Right atrium auricular region (tissue), 2 donors: ENCODE results near the gene ARMC7. TPM values are rescaled to one million over a fixed set of nuclear protein-coding genes. Genes with fewer than 3 reads are reported as not detected.
"Not testable (repeated sequence)": the region's sequence is repeated elsewhere in the genome, so short reads cannot be mapped to it uniquely, and the experiment has no call there.

Experiments
- DNase-seq: peaks from one replicate; pipeline ENCODE4 v3.0.0-alpha.2; 2019; ENCODE audit warnings: low spot score
- H3K27ac ChIP-seq, 2 donors: fragments of 200-600 bp; sonication (generic); 1 replicate in 1 of 2; 2 replicates in 1 of 2; pipeline ENCODE4 v1.5.1; 2016 to 2019
- H3K27me3 ChIP-seq, 2 donors: fragments of 200-600 bp; sonication (generic); one replicate each; pipeline versions ENCODE4 v1.5.1 to v1.6.0; 2017 to 2019
- H3K36me3 ChIP-seq: fragments of 200-600 bp; sonication (generic); one replicate; pipeline ENCODE4 v1.5.1; 2016
- H3K4me1 ChIP-seq, 2 donors: fragments of 200-600 bp; sonication (generic); one replicate each; pipeline versions ENCODE4 v1.5.1 to v1.6.0; 2017 to 2019
- H3K4me3 ChIP-seq, 2 donors: fragments of 200-600 bp; sonication (generic); 1 replicate in 1 of 2; 2 replicates in 1 of 2; pipeline ENCODE4 v1.5.1; 2017 to 2019; ENCODE audit warnings: mild to moderate bottlenecking in 1 of 2, moderate library complexity in 1 of 2
- H3K9me3 ChIP-seq, 2 donors: fragments of 200-600 bp; sonication (generic); one replicate each; pipeline ENCODE4 v1.5.1; 2019
- CTCF ChIP-seq, 2 donors: fragments of 200-600 bp; sonication (generic); IDR thresholded peaks; one replicate each; pipeline ENCODE4 v1.5.1; 2019; ENCODE audit warnings: antibody characterized with exemption in 2 of 2
- total RNA-seq, 2 donors: library from RNA; depleted of rRNA; stranded (reverse); fragments of >200 nt; gene quantifications; one replicate each; pipeline ENCODE4 v1.1.0, GENCODE V29; 2016

ARMC7 gene
- total RNA-seq, 2 donors from 2014 or later: 4.9 to 9.5 TPM

GRCh38 chr17:75125984-75126383 is 16.2 kb downstream of the ARMC7 start:
- H3K9me3 ChIP-seq: no peaks in the 10 kb centered on the region
- peaks cover 0 to 27% of the 10 kb centered on the region in 2 donors for H3K4me1 ChIP-seq
- no peak for DNase-seq
- no peak overlapping the region for H3K27ac ChIP-seq
- TF ChIP-seq CTCF (IDR thresholded peaks at IDR 0.05): no peak
- peaks cover 9% of the 10 kb centered on the region for H3K36me3 ChIP-seq
- H3K27me3 ChIP-seq: no peaks in the 10 kb centered on the region
- H3K4me3 ChIP-seq: no peak overlapping the region

- TF ChIP-seq CTCF (IDR thresholded peaks at IDR 0.05): no peak
- Histone ChIP-seq H3K4me1 (peaks cover 0 to 30% of the 10 kb centered on the region in 2 donors), H3K27me3 (no peaks in the 10 kb centered on the region)
Measured at GRCh38 chr17:75126954-75127353, 17.2 kb downstream of the ARMC7 start.

GRCh38 chr17:75127936-75128335 is 18.2 kb downstream of the ARMC7 start:
- not testable (repeated sequence) for H3K27ac ChIP-seq, H3K4me3 ChIP-seq, H3K27me3 ChIP-seq, DNase-seq, H3K36me3 ChIP-seq, H3K9me3 ChIP-seq
- peaks cover 0 to 30% of the 10 kb centered on the region in 2 donors for H3K4me1 ChIP-seq

More at GRCh38 chr17:75126954-75127353, 17.2 kb downstream of the ARMC7 start:
- peaks cover 8% of the 10 kb centered on the region for H3K36me3 ChIP-seq
- no peak overlapping the region for H3K27ac ChIP-seq
- no peak overlapping the region for H3K4me3 ChIP-seq
- DNase-seq: no peak
- H3K9me3 ChIP-seq: no peaks in the 10 kb centered on the region

- H3K36me3 ChIP-seq: peaks cover 8% of the 10 kb centered on the region
- no peak overlapping the region for H3K27ac ChIP-seq
- no peaks in the 10 kb centered on the region for H3K9me3 ChIP-seq
- H3K27me3 ChIP-seq: no peaks in the 10 kb centered on the region
- no peak for TF ChIP-seq CTCF (IDR thresholded peaks at IDR 0.05)
- no peak for DNase-seq
- H3K4me1 ChIP-seq: peaks cover 0 to 29% of the 10 kb centered on the region in 2 donors
- no peak overlapping the region for H3K4me3 ChIP-seq
Measured at GRCh38 chr17:75128694-75129505, 19.1 kb downstream of the ARMC7 start.

GRCh38 chr17:75129576-75129975 is 19.8 kb downstream of the ARMC7 start:
- H3K27ac ChIP-seq: no peak overlapping the region
- TF ChIP-seq CTCF (IDR thresholded peaks at IDR 0.05): no peak
- H3K36me3 ChIP-seq: peaks cover 8% of the 10 kb centered on the region
- H3K9me3 ChIP-seq: no peaks in the 10 kb centered on the region
- H3K4me3 ChIP-seq: no peak overlapping the region
- peaks cover 0 to 22% of the 10 kb centered on the region in 2 donors for H3K4me1 ChIP-seq
- H3K27me3 ChIP-seq: no peaks in the 10 kb centered on the region
- DNase-seq: no peak

GRCh38 chr17:75130059-75130631 is 20.4 kb downstream of the ARMC7 start:
- Histone ChIP-seq H3K27ac (peak overlapping the region; percentile 85 to 93), H3K27me3 (no peaks in the 10 kb centered on the region), H3K4me1 (peaks cover 0 to 16% of the 10 kb centered on the region in 2 donors), H3K9me3 (no peaks in the 10 kb centered on the region), H3K4me3 (peak overlapping the region; percentile 68 to 82), H3K36me3 (peaks cover 8% of the 10 kb centered on the region)
- no peak for DNase-seq
- no peak for TF ChIP-seq CTCF (IDR thresholded peaks at IDR 0.05)
